ENCODE data around the gene RMND1.
"Not testable (repeated sequence)": the region's sequence is repeated elsewhere in the genome, so short reads cannot be mapped to it uniquely, and the experiment has no call there.

RMND1 gene

GRCh38 chr6:151381722-151382121 is 70.2 kb downstream of the RMND1 start:
- no peak for DNase-seq

GRCh38 chr6:151380848-151381205 is 71.1 kb downstream of the RMND1 start:
- DNase-seq = no peak

- no peak for DNase-seq
Measured at GRCh38 chr6:151379933-151380847, 71.7 kb downstream of the RMND1 start.

GRCh38 chr6:151377095-151377494 is 74.8 kb downstream of the RMND1 start:
- no peak for DNase-seq

- DNase-seq = no peak
Measured at GRCh38 chr6:151376440-151376839, 75.5 kb downstream of the RMND1 start.

GRCh38 chr6:151375833-151376232 is 76.1 kb downstream of the RMND1 start:
- DNase-seq = no peak

- no peak for DNase-seq
Measured at GRCh38 chr6:151374036-151374683, 77.8 kb downstream of the RMND1 start.

- DNase-seq = no peak
Measured at GRCh38 chr6:151372164-151372563, 79.8 kb downstream of the RMND1 start.

GRCh38 chr6:151370509-151371078 is 81.3 kb downstream of the RMND1 start:
- DNase-seq = no peak

GRCh38 chr6:151365233-151365632 is 86.7 kb downstream of the RMND1 start:
- DNase-seq = no peak

- DNase-seq = no peak
Measured at GRCh38 chr6:151359486-151359885, 92.4 kb downstream of the RMND1 start.

- no peak for DNase-seq
Measured at GRCh38 chr6:151358475-151358874, 93.5 kb downstream of the RMND1 start.

GRCh38 chr6:151357758-151358436 is 94.0 kb downstream of the RMND1 start:
- DNase-seq = no peak

GRCh38 chr6:151356983-151357382 is 94.9 kb downstream of the RMND1 start:
- not testable (repeated sequence) for DNase-seq

Data from NCI-H1436 treated with DMSO at 0.1 percent for 48 hours (cell line).